OCI-LY3 (cell line): ENCODE data around the gene AGRP.

ENCODE experiments used
- H2AFZ ChIP-seq: fragments of 200-600, 300-600 bp; shearing (Covaris generic); 2 replicates; pipeline ENCODE4 v1.6.0; 2014; ENCODE audit warnings: antibody characterized with exemption, low read depth, low read length
- H3K27ac ChIP-seq: fragments of 200-600, 300-600 bp; sonication (generic); 2 replicates; pipeline ENCODE4 v1.5.1; 2014; ENCODE audit warnings: mild to moderate bottlenecking, low read length, moderate library complexity, mixed read lengths
- H3K27me3 ChIP-seq: fragments of 200-600, 300-600 bp; sonication (generic); 2 replicates; pipeline ENCODE4 v1.6.1; 2014; ENCODE audit warnings: low read depth, low read length, mixed read lengths
- H3K36me3 ChIP-seq: fragments of 200-600, 300-600 bp; sonication (generic); replicated peaks from 2 replicates; pipeline ENCODE3; 2014; ENCODE audit warnings: low read depth, low read length, mixed read lengths
- H3K4me1 ChIP-seq: fragments of 300-600, 200-600 bp; sonication (generic); 2 replicates; pipeline ENCODE4 v1.6.1; 2014; ENCODE audit warnings: low read length, mixed read lengths
- H3K4me2 ChIP-seq: fragments of 200-600, 300-600 bp; sonication (generic); 2 replicates; pipeline ENCODE4 v1.6.1; 2014; ENCODE audit warnings: low read length, mixed read lengths
- H3K4me3 ChIP-seq: fragments of 300-600, 200-600 bp; sonication (generic); 2 replicates; pipeline ENCODE4 v1.5.1; 2014; ENCODE audit warnings: antibody characterized with exemption, mild to moderate bottlenecking, low read length, moderate library complexity
- H3K79me2 ChIP-seq: fragments of 300-600, 200-600 bp; shearing (Covaris generic); 2 replicates; pipeline ENCODE4 v1.6.1; 2014; ENCODE audit warnings: mild to moderate bottlenecking, low read length, mixed read lengths
- H3K9ac ChIP-seq: fragments of 300-600, 200-600 bp; shearing (Covaris generic); 2 replicates; pipeline ENCODE4 v1.6.0; 2014; ENCODE audit warnings: mild to moderate bottlenecking, low read length, moderate library complexity
- H3K9me3 ChIP-seq: fragments of 200-600, 300-600 bp; shearing (Covaris generic); 2 replicates; pipeline ENCODE4 v1.6.1; 2014; ENCODE audit warnings: low read length, mixed read lengths; ENCODE audit not compliant: insufficient read depth
- H4K20me1 ChIP-seq: fragments of 200-600, 300-600 bp; sonication (generic); 2 replicates; pipeline ENCODE4 v1.6.1; 2016; ENCODE audit warnings: low read length, mixed read lengths; ENCODE audit not compliant: insufficient read depth
- EZH2phosphoT487 ChIP-seq: fragments of 200-600 bp; shearing (Covaris generic); IDR thresholded peaks from 2 replicates; pipeline ENCODE4 v1.6.1; 2018; ENCODE audit warnings: antibody characterized with exemption, mixed run types, low read depth
- TF ChIP-seq, protein P1 (sequence below): fragments of 200-600, 300-600 bp; sonication (generic); IDR thresholded peaks from 2 replicates; pipeline ENCODE4 v1.5.1; 2014; ENCODE audit warnings: antibody characterized with exemption, low read length, low read depth

The AGRP gene

DNA sequence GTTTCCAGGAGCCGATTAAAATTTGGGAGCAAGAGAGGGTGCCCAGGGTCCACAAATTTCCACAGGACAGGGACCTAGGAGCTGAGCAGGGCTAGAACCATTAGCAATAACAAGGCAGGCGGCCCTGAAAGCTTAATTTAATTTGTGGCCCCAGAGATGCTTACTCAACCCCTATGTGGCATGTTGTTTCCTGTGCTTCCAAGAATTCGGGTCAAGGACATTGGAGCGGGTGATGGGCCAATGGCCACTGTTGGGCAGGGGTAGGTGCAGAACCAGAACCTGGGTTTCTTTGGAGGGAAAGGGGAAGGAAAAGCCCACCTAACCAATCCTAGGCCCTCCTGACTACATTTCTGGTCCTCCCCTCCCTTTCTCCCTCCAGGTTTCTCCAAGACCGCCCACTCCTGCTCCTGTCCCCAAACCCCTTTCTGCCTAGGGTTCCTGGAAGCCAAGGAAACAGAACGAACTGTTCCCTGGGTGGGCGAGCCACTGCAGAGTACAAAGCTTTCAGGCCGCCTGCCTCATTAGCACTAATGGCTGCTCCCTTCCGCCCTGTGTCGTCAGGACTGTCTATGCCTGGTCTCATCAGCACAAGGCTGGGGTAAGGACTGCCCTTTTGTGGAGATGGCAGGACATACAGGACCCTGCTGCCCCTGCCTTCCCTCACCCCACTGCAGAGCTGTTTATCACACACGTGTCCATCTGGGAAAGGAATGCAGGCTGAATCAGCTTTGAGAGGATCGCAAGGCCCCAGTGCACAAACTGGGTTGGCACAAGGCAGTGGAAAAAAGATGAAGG lies 581 bp upstream of the AGRP start:
- H3K79me2 ChIP-seq = peaks cover 42% of the 10 kb centered on the region
- no peak overlapping the region for H3K4me2 ChIP-seq
- no peak overlapping the region for H3K4me3 ChIP-seq
- H3K27ac ChIP-seq = no peak overlapping the region
- TF ChIP-seq EZH2phosphoT487 = no peak
- TF ChIP-seq, protein P1, sequence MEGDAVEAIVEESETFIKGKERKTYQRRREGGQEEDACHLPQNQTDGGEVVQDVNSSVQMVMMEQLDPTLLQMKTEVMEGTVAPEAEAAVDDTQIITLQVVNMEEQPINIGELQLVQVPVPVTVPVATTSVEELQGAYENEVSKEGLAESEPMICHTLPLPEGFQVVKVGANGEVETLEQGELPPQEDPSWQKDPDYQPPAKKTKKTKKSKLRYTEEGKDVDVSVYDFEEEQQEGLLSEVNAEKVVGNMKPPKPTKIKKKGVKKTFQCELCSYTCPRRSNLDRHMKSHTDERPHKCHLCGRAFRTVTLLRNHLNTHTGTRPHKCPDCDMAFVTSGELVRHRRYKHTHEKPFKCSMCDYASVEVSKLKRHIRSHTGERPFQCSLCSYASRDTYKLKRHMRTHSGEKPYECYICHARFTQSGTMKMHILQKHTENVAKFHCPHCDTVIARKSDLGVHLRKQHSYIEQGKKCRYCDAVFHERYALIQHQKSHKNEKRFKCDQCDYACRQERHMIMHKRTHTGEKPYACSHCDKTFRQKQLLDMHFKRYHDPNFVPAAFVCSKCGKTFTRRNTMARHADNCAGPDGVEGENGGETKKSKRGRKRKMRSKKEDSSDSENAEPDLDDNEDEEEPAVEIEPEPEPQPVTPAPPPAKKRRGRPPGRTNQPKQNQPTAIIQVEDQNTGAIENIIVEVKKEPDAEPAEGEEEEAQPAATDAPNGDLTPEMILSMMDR = no peak
- H3K9me3 ChIP-seq = no peaks in the 10 kb centered on the region
- H3K27me3 ChIP-seq = no peaks in the 10 kb centered on the region
- H2AFZ ChIP-seq = no peak overlapping the region
- peaks cover 27% of the 10 kb centered on the region for H3K4me1 ChIP-seq
- no peak overlapping the region for H3K9ac ChIP-seq
- H3K36me3 ChIP-seq = peaks cover 25% of the 10 kb centered on the region
- no peaks in the 10 kb centered on the region for H4K20me1 ChIP-seq

DNA sequence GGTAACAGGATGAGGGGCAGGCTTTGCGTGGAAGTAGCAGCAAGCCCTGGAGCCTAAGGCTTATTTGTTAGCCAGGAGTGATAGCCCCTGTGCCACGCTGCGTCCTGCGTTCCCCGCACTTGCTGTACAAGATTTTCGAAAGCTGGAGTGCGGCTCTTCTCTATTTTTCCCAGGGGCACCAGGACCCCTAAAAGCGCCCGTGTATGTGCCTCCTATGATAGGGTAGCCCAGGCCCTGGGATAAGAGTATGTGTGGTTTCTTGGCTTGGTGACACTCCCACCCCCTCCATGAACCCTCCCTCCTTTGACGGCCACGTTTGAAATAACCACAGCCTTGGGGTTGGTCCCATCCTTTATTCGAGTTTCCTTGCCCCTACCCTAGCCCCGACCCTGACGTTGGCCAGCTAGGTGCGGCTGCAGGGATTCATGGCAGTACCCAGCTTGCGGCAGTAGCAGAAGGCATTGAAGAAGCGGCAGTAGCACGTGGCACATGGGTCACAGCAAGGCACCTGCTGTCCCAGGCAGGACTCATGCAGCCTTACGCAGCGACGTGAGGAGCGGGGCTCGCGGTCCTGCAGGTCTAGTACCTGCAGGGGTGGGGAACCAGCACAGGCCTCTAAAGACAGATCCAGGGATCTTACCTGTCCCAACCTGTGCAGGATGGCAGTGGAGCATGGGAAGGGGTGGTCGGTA lies 968 bp downstream of the AGRP start:
- H3K4me1 ChIP-seq = peaks cover 14% of the 10 kb centered on the region
- TF ChIP-seq, protein P1 = no peak
- TF ChIP-seq EZH2phosphoT487 = no peak

DNA sequence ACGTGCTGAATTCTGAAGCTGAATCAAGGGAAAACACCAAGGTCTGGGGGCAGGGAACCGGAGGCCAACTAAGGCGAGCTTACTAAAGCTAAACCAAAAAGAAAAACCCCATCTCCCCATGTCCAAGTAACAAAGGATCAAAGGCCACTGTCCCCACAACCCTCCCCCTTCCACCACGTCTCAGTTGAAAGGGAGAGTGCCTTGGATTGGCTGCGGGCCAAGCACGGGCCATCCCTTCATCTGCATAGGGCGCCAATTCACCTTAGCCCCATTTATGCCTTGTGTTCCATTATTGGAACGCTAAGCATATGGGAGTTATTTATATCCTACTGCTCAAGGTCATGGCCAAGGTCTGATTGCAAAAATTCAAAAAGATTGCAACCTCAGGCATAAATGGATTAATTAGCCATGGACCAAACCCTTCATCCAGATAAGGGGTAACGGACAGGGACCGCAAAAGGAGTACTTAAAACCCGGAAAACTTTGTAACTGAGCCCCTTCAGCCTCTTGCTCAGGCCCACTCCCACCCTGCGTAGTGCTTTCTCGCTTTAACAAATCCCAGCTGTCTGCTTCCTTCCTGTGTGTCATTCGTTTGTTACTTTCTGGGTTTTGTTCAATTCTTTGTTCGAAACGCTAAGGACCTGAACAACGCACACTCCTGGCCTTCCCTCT lies 1.6 kb downstream of the AGRP start:
- peaks cover 14% of the 10 kb centered on the region for H3K4me1 ChIP-seq
- H3K79me2 ChIP-seq = peaks cover 51% of the 10 kb centered on the region
- TF ChIP-seq, protein P1 = no peak
- TF ChIP-seq EZH2phosphoT487 = no peak

More for the DNA sequence above, 968 bp downstream of the AGRP start:
- Histone ChIP-seq H4K20me1 (no peaks in the 10 kb centered on the region), H2AFZ (peak overlapping the region; percentile 22; the same call in 1 of the 2 replicates), H3K79me2 (peaks cover 51% of the 10 kb centered on the region), H3K36me3 (peaks cover 22% of the 10 kb centered on the region), H3K4me2 (peak overlapping the region; percentile 93), H3K9me3 (no peaks in the 10 kb centered on the region), H3K27me3 (no peaks in the 10 kb centered on the region), H3K27ac (peak overlapping the region; percentile 80), H3K9ac (peak overlapping the region; percentile 92), H3K4me3 (peak overlapping the region; percentile 82)

More for the DNA sequence above, 1.6 kb downstream of the AGRP start:
- no peaks in the 10 kb centered on the region for H3K27me3 ChIP-seq
- H3K9ac ChIP-seq = peak overlapping the region; percentile 92
- peak overlapping the region; percentile 82 for H3K4me3 ChIP-seq
- H4K20me1 ChIP-seq = no peaks in the 10 kb centered on the region
- no peaks in the 10 kb centered on the region for H3K9me3 ChIP-seq
- H3K36me3 ChIP-seq = peaks cover 17% of the 10 kb centered on the region
- peak overlapping the region; percentile 22 for H2AFZ ChIP-seq
- peak overlapping the region; percentile 93 for H3K4me2 ChIP-seq
- H3K27ac ChIP-seq = peak overlapping the region; percentile 80
